Transverse colon (tissue), 1 donor: ENCODE results near the gene SCAMP4.

Source experiments
- EP300 ChIP-seq: sonication (generic); formaldehyde crosslinking; IDR thresholded peaks from one replicate; pipeline ENCODE4 v1.6.1; 2017; ENCODE audit warnings: antibody characterized with exemption, low read depth
- POLR2A ChIP-seq: fragments of 450-650 bp; IDR thresholded peaks from one replicate; pipeline ENCODE4 v1.6.1; 2016; ENCODE audit warnings: antibody characterized with exemption, mild to moderate bottlenecking, moderate library complexity

DNA sequence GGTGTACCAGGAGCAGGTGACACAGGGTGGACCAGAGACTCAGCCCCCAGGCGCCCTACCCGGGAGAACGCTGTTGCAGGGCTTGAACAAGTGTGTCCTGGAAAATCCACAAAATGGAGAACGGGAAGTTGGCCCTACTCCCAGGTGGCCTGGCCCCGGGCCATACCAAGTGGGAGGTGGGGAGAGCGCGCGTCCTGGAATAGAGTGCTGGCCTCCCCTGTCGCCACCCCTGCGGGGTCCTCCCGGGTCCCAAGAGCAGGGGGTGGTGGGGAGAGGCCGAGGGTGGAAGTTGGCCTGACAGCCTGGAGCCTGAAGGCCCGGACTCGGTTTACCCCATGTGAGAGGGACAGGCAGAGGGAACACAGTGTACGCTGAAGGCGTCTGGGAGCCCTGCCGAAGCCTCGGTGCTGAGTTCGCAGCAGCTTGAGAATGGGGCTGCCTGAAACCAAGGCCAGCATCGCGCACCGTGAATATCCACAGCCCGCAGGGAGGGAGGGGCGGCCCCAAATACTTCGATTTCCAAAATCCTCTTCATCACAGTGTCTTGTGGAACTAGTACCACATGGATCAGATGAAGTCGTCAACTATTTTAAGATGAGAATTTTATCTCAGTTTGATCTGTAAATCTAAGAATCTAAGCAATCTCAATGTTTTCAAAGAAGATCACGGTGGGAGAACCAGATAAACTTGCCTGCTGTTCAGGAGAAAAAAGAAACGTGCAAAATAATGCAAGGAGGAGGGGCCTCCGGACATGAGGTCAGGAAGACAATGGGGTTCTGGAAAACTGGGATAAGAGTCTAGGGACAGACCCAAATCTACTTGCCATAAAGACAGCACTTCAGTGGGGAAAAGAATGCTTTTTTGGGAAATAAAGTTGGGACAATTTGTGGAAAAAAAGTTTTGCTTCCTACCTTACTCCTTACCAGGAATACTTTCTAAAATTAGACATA is 31.4 kb upstream of the SCAMP4 start:
- TF ChIP-seq POLR2A (no peak), EP300 (no peak)
